Measurements from ENCODE around the gene TRPV3. TPM values are rescaled to one million over a fixed set of nuclear protein-coding genes. Genes with fewer than 3 reads are reported as not detected.

The TRPV3 gene
- total RNA-seq, 2 donors from 2014 or later = 1.2 to 2.1 TPM

DNA sequence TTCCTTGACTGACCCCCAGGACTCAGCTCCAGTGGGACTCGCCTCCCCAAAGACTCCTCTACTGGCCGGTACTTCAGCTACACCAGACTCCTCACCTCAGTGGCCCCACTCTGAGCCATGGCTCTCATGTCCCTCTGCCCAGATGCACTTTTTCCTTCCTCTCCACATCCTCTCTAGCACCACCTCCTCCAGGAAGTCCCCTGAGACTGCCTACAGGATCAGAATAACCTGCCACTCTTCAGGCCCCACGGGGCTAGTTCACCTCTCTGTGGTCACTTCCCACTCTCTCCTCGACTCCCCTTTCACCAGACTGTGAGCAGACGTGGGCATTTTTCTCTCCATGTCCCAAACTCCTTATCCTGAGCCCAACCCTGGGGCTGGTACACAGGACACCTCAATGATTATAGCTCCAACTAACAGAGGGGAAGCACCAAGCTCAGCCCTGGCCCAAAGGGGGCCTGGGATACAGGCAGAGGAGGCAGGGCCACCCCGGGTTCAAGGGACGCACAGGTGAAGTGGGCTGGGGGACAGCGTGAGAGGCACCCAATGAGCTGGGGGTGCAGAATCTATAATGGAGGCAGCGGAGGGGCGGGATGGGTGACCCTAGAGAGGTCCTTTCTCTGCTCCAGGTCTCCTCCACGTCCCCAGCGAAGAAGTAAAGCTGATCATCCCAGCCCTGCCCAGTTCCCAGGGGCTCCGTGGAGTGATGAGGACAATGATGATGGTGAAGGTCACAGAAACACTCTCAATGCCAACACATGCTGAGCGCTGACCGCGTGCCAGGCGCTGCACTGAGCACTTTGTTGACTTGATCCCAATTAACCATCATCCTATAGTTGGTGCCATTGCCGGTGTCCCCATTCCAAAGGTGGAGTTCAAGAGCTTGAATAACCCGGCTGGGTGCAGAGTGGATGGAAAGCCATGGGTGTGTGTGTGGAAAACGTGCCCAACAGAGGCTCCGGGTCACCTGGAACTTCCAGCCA is 3.9 kb downstream of the TRPV3 start:
- DNase-seq = no peak
- intact Hi-C loops (cut with DNase I) = no loop called here
- peak in 1 of 2 donors; percentile 38 for ATAC-seq

DNA sequence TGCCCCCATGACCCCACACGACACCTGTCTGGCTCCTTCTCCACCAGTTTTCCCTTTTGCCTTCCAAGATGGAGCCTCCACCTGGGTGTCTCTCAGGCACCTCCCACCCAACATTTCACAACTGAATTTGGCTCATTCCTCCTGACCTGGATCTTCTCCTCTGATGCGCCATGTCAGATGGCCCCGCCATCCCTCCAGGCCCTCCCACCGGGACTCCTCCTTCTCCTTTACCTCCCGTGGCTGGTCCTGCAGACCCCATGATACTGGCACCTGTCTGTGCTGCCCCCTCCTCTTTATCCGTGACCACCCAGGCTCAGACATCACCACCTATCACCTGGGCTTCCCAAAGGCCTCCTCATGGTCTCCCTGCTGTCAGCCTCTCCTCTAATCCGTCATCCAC is 4.7 kb downstream of the TRPV3 start:
- intact Hi-C loops (cut with DNase I) = no loop called here
- DNase-seq = no peak

GRCh38 chr17:3551189-3551588 is 6.4 kb downstream of the TRPV3 start:
- DNase-seq (no peak), ATAC-seq (no peak)
- intact Hi-C loops (cut with DNase I) = no loop called here

More for the DNA sequence above, 4.7 kb downstream of the TRPV3 start:
- no peak for ATAC-seq

- DNase-seq (no peak), ATAC-seq (no peak)
- intact Hi-C loops (cut with DNase I) = no loop called here
Measured at GRCh38 chr17:3549610-3550162, 7.9 kb downstream of the TRPV3 start.

GRCh38 chr17:3547628-3548027 is 10.0 kb downstream of the TRPV3 start:
- intact Hi-C loops (cut with DNase I) = no loop called here
- ATAC-seq = no peak
- DNase-seq = no peak

- ATAC-seq (no peak), DNase-seq (no peak)
- intact Hi-C loops (cut with DNase I) = no loop called here
Measured at GRCh38 chr17:3546997-3547396, 10.6 kb downstream of the TRPV3 start.

DNA sequence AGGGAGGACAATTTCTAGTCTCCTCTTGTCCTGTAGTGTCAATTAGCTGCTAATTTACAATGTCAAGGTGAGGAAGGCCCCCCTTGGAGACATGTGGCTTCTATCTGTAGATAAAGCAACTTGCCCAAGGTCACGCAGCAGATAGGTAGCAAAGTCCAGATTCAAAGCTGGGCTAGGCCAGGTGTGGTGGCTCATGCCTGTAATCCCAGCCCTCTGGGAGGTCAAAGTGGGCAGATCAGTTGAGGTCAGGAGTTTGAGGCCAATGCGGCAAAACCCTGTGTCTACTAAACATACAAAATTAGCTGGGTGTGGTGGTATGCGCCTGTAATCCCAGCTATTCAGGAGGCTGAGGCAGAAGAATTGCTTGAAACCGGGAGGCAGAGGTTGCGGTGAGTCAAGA is 11.1 kb downstream of the TRPV3 start:
- no peak for DNase-seq
- no peak for ATAC-seq
- intact Hi-C loops (cut with DNase I) = no loop called here

DNA sequence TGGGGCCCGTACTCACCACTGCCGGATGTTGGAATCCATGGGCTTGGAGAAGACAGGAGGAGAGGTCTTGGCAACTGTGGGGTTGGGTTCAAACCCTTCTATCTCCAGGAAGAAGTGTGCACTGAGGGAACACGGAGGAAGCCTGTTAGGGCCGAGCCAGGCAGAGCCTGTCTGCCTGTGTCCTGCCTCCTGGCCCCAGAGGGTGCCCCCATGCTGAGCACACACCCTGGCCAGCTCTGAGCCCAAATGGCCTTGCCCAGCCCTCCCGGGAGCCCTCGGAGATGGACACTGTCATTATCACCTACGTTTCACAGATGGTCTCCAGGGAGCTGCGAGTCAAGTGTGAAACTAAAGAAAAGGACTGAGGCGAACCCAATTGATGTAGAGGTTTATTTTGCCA is 12.5 kb downstream of the TRPV3 start:
- ATAC-seq (no peak), DNase-seq (no peak)
- intact Hi-C loops (cut with DNase I) = no loop called here

GRCh38 chr17:3544365-3544764 is 13.2 kb downstream of the TRPV3 start:
- DNase-seq (no peak), ATAC-seq (no peak)
- intact Hi-C loops (cut with DNase I) = no loop called here

GRCh38 chr17:3543453-3543852 is 14.2 kb downstream of the TRPV3 start:
- DNase-seq (no peak), ATAC-seq (no peak)
- intact Hi-C loops (cut with DNase I) = no loop called here

- ATAC-seq (no peak), DNase-seq (no peak)
- intact Hi-C loops (cut with DNase I) = no loop called here
Measured at GRCh38 chr17:3542410-3543088, 15.1 kb downstream of the TRPV3 start.

GRCh38 chr17:3539881-3540540 is 17.6 kb downstream of the TRPV3 start:
- DNase-seq (no peak), ATAC-seq (no peak)

GRCh38 chr17:3536716-3537115 is 20.9 kb downstream of the TRPV3 start:
- no peak for DNase-seq
- intact Hi-C loops (cut with DNase I) = no loop called here
- ATAC-seq = no peak

More at GRCh38 chr17:3539881-3540540, 17.6 kb downstream of the TRPV3 start:
- intact Hi-C loops (cut with DNase I) = no loop called here

DNA sequence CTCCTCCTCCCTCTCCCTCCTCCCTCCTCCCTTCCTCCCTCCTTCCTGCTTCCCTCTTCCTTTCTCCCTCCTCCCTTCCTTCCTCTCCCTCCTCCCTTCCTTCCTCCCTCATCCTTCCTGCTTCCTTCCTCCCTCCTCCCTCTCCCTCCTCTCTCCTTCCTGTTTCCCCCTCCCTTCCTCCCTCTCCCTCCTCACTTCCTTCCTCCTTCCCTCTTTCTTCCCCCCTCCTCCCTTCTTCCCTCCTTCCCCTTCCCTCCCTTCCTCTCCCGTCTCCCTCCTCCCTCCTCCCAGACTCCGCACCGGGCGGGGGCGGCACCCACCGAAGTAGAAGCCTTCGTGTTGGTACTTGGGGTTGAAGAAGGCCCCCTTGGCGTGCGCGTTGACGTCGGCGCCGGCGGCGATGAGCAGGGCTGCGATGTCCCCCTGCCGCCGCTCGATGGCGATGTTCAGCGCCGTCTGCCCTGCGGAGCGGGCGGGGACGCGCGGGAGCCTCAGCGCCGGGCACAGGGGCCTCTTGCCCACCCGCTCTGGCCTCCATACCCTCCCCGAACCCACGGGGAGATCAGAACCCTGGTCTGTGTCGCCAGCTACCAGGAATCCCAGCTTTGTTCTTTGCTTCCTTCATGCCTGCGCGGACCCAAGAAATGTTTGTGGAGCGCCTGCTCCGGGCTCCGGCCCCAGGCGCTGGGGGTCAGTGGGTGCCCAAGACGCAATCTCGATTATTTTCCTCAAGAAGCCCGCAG is 22.2 kb downstream of the TRPV3 start:
- DNase-seq (peak; percentile 74), ATAC-seq (peak; percentile 83 to 90)
- intact Hi-C loops (cut with DNase I) = no loop called here

DNA sequence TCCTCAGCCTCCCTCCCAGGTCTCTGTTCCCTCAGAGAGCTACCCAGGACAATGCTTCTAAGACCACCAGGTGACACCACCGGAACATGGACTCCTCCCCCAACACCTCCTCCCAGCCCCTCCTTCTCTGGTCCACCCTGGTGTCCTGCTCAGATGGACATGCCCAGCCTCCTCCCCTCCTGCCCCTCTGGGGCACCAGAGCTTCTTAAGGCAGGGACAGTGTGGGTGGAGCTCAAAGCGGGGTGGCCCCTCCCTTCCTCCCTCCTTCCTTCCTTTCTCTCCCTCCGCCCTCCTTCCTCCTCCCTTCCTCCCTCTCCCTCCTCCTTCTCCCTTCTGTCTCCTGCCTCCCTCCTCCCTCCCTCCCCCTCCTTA is 22.7 kb downstream of the TRPV3 start:
- no peak for DNase-seq
- intact Hi-C loops (cut with DNase I) = no loop called here
- ATAC-seq = peak in 1 of 2 donors; percentile 46

DNA sequence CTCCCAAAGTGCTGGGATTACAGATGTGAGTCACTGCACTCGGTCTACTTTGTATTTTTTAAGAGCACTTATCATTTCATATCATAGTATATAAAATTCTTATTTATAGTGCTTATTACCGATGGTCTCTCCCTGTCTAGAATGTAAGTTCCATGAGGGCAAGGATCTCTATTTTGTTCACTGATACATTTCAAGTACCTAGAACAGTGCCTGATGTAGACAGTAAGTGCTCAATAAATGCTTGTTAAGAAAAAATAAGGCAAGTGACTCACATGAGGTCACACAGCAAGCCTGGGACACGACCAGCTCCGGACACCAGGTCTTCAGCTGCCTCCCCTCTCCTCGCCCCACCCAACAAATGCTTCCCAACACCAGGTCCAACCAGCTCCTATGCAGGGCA is 23.9 kb downstream of the TRPV3 start:
- intact Hi-C loops (cut with DNase I) = no loop called here
- DNase-seq = no peak
- ATAC-seq = no peak

DNA sequence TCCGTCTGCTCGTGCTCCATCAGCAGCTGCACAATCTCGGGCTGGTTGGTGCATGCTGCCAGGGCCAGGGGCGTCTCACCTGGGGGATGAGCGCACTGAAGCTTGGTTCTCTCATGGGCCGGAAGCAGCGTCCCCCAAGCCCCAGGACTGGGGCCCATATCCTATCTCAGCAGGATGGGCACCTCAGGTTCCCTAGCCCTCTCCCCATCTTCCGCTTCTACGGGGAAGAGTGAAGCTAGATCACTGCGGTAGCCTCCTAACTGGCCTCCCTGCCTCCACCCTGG is 24.8 kb downstream of the TRPV3 start:
- intact Hi-C loops (cut with DNase I) = no loop called here
- no peak for ATAC-seq
- DNase-seq = no peak

GRCh38 chr17:3532106-3532858 is 25.3 kb downstream of the TRPV3 start:
- ATAC-seq = no peak
- DNase-seq = no peak
- intact Hi-C loops (cut with DNase I) = no loop called here
